GM12864 (cell line): ENCODE results near the gene TTC39B.
A peak's percentile ranks its signal among the peaks of the same experiment; 100 is the strongest.

Experiments used
- DNase-seq: peaks from one replicate; pipeline ENCODE4 v3.0.0-alpha.2; 2011; ENCODE audit warnings: low read depth
- H3K4me3 ChIP-seq: 2 replicates; pipeline ENCODE4 v1.5.1; 2011; ENCODE audit warnings: mild to moderate bottlenecking, low read depth, low read length, control low read depth
- TF ChIP-seq, protein P1 (sequence below): IDR thresholded peaks from 2 replicates; pipeline ENCODE4 v1.5.1; 2011; ENCODE audit warnings: low read depth, mild to moderate bottlenecking, moderate library complexity, low read length, control low read depth, inconsistent platforms; ENCODE audit errors: missing control alignments

TTC39B gene

DNA sequence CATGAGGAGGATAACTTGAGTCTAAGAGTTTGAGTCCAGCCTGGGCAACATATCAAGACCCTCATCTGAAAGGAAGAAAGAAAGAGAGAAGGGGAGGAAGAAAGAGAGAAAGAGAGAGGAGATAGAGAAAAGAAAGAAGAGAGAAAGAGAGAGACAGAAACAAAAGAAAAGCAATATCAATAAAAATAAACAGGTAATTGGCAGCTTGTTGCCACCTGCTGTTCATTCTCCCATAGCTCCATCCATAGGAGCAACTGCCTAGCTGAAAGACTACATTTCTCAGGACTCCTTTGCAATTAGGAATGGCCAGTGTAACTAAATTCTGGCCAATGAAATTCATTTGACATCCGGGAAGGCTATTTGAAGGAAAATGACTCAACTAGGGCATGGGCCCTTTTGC lies 4.6 kb upstream of the TTC39B start:
- DNase-seq: no peak
- H3K4me3 ChIP-seq: no peak overlapping the region
- TF ChIP-seq, protein P1, sequence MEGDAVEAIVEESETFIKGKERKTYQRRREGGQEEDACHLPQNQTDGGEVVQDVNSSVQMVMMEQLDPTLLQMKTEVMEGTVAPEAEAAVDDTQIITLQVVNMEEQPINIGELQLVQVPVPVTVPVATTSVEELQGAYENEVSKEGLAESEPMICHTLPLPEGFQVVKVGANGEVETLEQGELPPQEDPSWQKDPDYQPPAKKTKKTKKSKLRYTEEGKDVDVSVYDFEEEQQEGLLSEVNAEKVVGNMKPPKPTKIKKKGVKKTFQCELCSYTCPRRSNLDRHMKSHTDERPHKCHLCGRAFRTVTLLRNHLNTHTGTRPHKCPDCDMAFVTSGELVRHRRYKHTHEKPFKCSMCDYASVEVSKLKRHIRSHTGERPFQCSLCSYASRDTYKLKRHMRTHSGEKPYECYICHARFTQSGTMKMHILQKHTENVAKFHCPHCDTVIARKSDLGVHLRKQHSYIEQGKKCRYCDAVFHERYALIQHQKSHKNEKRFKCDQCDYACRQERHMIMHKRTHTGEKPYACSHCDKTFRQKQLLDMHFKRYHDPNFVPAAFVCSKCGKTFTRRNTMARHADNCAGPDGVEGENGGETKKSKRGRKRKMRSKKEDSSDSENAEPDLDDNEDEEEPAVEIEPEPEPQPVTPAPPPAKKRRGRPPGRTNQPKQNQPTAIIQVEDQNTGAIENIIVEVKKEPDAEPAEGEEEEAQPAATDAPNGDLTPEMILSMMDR: no peak

DNA sequence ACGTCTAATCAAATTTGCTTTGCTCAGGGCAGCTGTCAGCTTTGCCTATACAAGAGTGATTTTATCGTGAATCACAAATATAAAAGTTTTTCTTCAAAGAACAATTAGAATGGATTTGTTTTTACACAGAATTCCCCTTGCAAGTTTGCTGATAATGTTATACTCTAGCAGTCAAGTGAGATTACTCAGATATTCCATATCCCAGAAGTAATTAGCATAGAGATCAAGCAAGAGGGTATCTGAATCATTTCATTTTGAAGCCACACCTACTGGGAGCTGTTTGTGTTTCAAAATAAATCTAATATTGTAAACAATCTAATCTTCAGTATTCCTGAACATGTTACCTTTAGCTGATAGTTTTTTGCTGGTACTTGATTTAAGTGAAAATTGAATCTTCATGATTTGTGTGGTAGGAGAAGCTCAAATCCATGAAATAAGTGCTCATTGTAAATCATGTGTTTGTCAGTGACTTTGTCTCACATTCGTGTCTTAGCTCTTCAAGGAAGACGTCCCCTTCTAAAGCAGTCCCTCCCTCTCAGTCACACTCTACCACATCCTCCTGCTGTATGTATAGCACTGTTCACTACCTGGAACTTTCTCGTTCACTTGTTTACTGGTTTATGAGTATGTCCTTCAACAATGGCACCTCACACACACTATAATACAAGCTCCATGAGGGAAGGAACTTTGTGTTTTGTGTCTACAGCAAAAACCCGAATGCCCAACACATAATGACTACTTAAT lies 3.3 kb upstream of the TTC39B start:
- no peak for DNase-seq
- TF ChIP-seq, protein P1: no peak
- H3K4me3 ChIP-seq: no peak overlapping the region

DNA sequence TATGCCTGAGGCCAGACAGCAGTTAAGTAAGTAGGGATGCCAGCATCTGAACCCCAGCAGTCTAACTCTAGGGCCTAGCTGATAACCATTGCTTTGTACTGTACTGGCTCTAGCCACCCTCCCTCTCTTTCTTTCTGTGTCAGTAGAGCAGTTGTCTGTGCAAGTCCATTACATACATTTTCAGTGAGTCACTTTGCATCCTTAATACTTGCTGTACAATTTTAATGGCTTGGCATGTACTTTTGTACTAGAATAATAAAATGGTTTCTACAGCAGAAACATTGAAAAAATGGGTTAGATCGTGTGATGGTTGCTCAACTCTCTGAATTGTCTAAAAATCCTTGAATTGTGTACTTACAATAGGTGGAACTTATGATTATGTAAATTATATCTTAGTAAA lies 1.5 kb upstream of the TTC39B start:
- H3K4me3 ChIP-seq: no peak overlapping the region
- no peak for DNase-seq
- TF ChIP-seq, protein P1: no peak

DNA sequence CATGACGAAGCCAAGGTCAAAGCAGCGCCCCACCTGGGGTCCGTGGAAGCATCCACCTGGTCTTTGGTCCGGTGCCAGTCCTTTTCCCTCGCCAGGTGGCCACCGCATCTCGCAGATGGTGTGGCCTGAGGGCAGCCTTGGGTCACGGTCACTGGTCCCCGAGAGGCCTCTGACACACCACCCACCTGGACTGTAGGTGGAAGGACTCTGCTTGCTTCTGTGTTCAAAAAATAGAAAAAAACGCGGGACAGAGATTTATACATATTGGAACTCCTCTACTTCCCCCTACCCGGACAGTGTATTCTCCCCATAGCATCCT lies 466 bp upstream of the TTC39B start:
- peak overlapping the region; percentile 70 for H3K4me3 ChIP-seq
- TF ChIP-seq, protein P1: no peak
- no peak for DNase-seq

DNA sequence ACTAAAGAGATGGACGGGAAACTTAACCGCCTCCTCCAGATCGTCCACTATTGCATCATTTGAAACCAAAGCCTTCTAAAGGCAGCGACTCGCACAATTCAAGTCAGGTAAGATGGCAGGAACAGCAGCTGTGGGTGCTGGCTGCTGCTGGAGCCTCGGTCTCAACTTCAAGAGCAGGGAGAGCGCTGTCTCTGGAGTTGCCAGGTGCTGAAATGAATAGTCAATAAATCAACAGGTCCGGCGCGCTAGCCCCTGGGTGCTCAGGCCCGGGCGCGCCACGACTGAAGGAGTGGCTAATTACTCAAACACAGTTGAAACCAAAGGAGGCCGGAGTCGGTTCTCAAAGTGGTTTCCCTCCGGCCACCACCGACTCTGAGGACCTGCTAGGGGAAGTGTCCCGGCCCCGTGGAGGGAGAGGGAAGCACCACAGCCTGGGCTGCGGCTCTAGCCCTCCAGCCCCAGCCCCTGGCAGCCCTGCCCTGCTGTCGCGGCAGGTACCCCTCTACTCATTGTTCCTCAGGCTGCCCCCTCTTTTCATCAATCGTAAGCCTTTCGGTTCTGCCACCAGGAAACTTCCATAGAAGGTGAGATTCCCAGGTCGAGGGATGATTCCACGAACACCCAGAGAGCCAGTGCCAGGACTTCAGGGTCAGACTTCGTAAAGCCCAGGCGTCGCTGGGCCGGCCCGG lies 804 bp downstream of the TTC39B start:
- no peak for DNase-seq
- H3K4me3 ChIP-seq: peak overlapping the region; percentile 70
- TF ChIP-seq, protein P1: no peak

DNA sequence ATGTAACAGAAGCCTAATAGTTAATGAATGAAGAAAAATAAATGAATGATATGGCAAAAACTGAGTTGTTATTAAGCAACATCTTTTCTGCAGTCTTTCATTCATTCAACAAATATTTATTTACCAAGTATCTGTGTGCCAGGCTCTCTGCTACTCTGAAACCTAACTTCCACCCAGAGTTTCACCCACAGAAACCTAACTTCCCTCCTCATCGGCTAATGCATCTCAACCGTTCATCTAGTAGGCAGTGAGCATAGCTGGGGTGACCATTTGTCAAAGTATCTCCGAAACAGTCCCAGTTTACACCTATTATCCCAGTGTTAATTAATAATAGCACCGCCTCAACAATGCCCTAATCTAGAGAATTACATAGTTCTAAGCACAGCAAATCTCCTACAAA lies 1.5 kb downstream of the TTC39B start:
- no peak for DNase-seq
- TF ChIP-seq, protein P1: no peak
- no peak overlapping the region for H3K4me3 ChIP-seq

DNA sequence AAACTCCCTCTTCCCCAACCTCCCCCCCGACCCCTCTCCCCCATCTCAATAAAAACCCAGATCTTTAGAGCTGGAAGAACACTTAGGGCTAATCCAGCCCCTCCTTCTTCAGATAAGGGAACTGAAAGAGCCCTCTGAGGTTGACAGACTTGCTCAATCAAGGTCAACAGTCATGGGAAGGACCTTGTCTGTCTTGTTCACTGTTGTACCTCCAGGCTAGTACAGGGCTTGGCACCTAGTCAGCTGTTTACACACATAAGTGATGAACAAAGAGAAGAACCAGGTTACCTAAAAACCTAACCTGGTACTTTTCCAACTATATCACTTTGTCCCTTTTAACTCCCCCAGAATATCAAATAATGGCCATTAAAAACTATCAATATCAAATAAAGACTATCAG lies 2.4 kb downstream of the TTC39B start:
- no peak for DNase-seq
- TF ChIP-seq, protein P1: no peak
- no peak overlapping the region for H3K4me3 ChIP-seq
